MM.1S (cell line): ENCODE measurements around the gene PDE1C.
"Not testable (repeated sequence)": the region's sequence is repeated elsewhere in the genome, so short reads cannot be mapped to it uniquely, and the experiment has no call there.

ENCODE experiments used
- DNase-seq: peaks from one replicate; pipeline ENCODE4 v3.0.0-alpha.2; 2015
- H2AFZ ChIP-seq: fragments of 300-600 bp; sonication (generic); 2 replicates; pipeline ENCODE4 v1.6.0; 2016; ENCODE audit warnings: antibody characterized with exemption, low read length
- H3F3A ChIP-seq: fragments of 300-600 bp; sonication (generic); 2 replicates; pipeline ENCODE4 v1.6.1; 2016; ENCODE audit warnings: mild to moderate bottlenecking, antibody characterized with exemption, low read length, moderate library complexity, mixed read lengths; ENCODE audit not compliant: insufficient read depth
- H3K27ac ChIP-seq: fragments of 300-600 bp; sonication (generic); 2 replicates; pipeline ENCODE4 v1.5.1; 2016; ENCODE audit warnings: mild to moderate bottlenecking, low read length
- H3K27me3 ChIP-seq: fragments of 300-600 bp; sonication (generic); replicated peaks from 2 replicates; pipeline ENCODE4 v1.6.0; 2016; ENCODE audit warnings: low read length; ENCODE audit not compliant: insufficient read depth
- H3K36me3 ChIP-seq: fragments of 300-600 bp; sonication (generic); replicated peaks from 2 replicates; pipeline ENCODE4 v1.6.1; 2016; ENCODE audit warnings: mild to moderate bottlenecking, low read length, mixed read lengths; ENCODE audit not compliant: insufficient read depth
- H3K4me1 ChIP-seq: fragments of 300-600 bp; sonication (generic); 2 replicates; pipeline ENCODE4 v1.6.1; 2016; ENCODE audit warnings: low read length, mixed read lengths
- H3K4me2 ChIP-seq: fragments of 300-600 bp; sonication (generic); 2 replicates; pipeline ENCODE4 v1.6.0; 2016; ENCODE audit warnings: low read depth, low read length
- H3K4me3 ChIP-seq: fragments of 300-600 bp; sonication (generic); 2 replicates; pipeline ENCODE4 v1.5.1; 2016; ENCODE audit warnings: low read length, mixed read lengths
- H3K79me2 ChIP-seq: fragments of 300-600 bp; sonication (generic); 2 replicates; pipeline ENCODE4 v1.6.1; 2016; ENCODE audit warnings: mixed run types, low read length, mixed read lengths
- H3K9ac ChIP-seq: fragments of 300-600 bp; sonication (generic); 2 replicates; pipeline ENCODE4 v1.6.1; 2016; ENCODE audit warnings: low read length, mixed read lengths
- H3K9me2 ChIP-seq: fragments of 300-600 bp; sonication (generic); replicated peaks from 2 replicates; pipeline ENCODE4 v1.6.1; 2016; ENCODE audit warnings: mild to moderate bottlenecking, low read length, mixed read lengths; ENCODE audit not compliant: insufficient read depth
- H3K9me3 ChIP-seq: fragments of 300-600 bp; sonication (generic); replicated peaks from 2 replicates; pipeline ENCODE4 v1.6.1; 2016; ENCODE audit warnings: mild to moderate bottlenecking, low read length, mixed read lengths; ENCODE audit not compliant: insufficient read depth
- H4K20me1 ChIP-seq: fragments of 300-600 bp; sonication (generic); 2 replicates; pipeline ENCODE4 v1.6.1; 2016; ENCODE audit warnings: mild to moderate bottlenecking, low read length, moderate library complexity, mixed read lengths; ENCODE audit not compliant: insufficient read depth
- CTCF ChIP-seq: fragments of 300-600 bp; sonication (generic); IDR thresholded peaks from 2 replicates; pipeline ENCODE4 v1.5.1; 2016; ENCODE audit warnings: antibody characterized with exemption, low read length, mixed read lengths
- EZH2 ChIP-seq: fragments of 300-600 bp; sonication (generic); optimal IDR thresholded peaks from 2 replicates; pipeline ENCODE3; 2017; ENCODE audit warnings: low read depth, mild to moderate bottlenecking, antibody characterized with exemption, low read length, mixed read lengths
- EZH2phosphoT487 ChIP-seq: fragments of 300-600 bp; sonication (generic); IDR thresholded peaks from 2 replicates; pipeline ENCODE4 v1.6.1; 2018; ENCODE audit warnings: antibody characterized with exemption, low read length

PDE1C gene

GRCh38 chr7:32018845-32019578, 51.2 kb downstream of the PDE1C start:
- Histone ChIP-seq H3K9ac (no peak overlapping the region), H3K79me2 (no peaks in the 10 kb centered on the region), H3K4me2 (no peak overlapping the region), H3K27ac (no peak overlapping the region), H3F3A (no peaks in the 10 kb centered on the region), H4K20me1 (no peaks in the 10 kb centered on the region), H2AFZ (no peak overlapping the region), H3K9me3 (no peaks in the 10 kb centered on the region), H3K4me3 (no peak overlapping the region), H3K4me1 (no peaks in the 10 kb centered on the region), H3K36me3 (no peaks in the 10 kb centered on the region), H3K9me2 (no peaks in the 10 kb centered on the region), H3K27me3 (no peaks in the 10 kb centered on the region)
- no peak for TF ChIP-seq EZH2phosphoT487
- no peak for TF ChIP-seq EZH2
- TF ChIP-seq CTCF = no peak
- DNase-seq = no peak

GRCh38 chr7:32015133-32015532, 55.1 kb downstream of the PDE1C start:
- Histone ChIP-seq H3K27me3 (no peaks in the 10 kb centered on the region), H4K20me1 (no peaks in the 10 kb centered on the region), H3K79me2 (no peaks in the 10 kb centered on the region), H3K9me2 (no peaks in the 10 kb centered on the region), H3K9me3 (no peaks in the 10 kb centered on the region), H3K4me1 (no peaks in the 10 kb centered on the region), H3K9ac (no peak overlapping the region), H2AFZ (no peak overlapping the region), H3K27ac (no peak overlapping the region), H3K4me2 (no peak overlapping the region), H3K36me3 (no peaks in the 10 kb centered on the region), H3K4me3 (no peak overlapping the region), H3F3A (no peaks in the 10 kb centered on the region)
- DNase-seq = no peak
- TF ChIP-seq CTCF (no peak), EZH2phosphoT487 (no peak), EZH2 (no peak)

GRCh38 chr7:32013471-32013870, 56.7 kb downstream of the PDE1C start:
- H3K79me2 ChIP-seq, H3K4me2 ChIP-seq: not testable (repeated sequence)

GRCh38 chr7:32005577-32005976, 64.6 kb downstream of the PDE1C start:
- Histone ChIP-seq H3K27me3 (no peaks in the 10 kb centered on the region), H3K36me3 (no peaks in the 10 kb centered on the region), H3K4me2 (no peak overlapping the region), H3K79me2 (no peaks in the 10 kb centered on the region), H3K9me2 (no peaks in the 10 kb centered on the region), H3K27ac (no peak overlapping the region), H3K4me1 (no peaks in the 10 kb centered on the region), H3K4me3 (no peak overlapping the region), H3K9me3 (no peaks in the 10 kb centered on the region), H4K20me1 (no peaks in the 10 kb centered on the region), H3K9ac (no peak overlapping the region), H3F3A (no peaks in the 10 kb centered on the region), H2AFZ (no peak overlapping the region)
- no peak for DNase-seq
- TF ChIP-seq CTCF (no peak), EZH2 (no peak), EZH2phosphoT487 (no peak)

More at GRCh38 chr7:32013471-32013870, 56.7 kb downstream of the PDE1C start:
- H3K9me2 ChIP-seq, H3K36me3 ChIP-seq, DNase-seq, H3F3A ChIP-seq, H3K27me3 ChIP-seq, H3K4me3 ChIP-seq, H3K4me1 ChIP-seq, H3K9me3 ChIP-seq, H2AFZ ChIP-seq, H3K9ac ChIP-seq, H4K20me1 ChIP-seq, H3K27ac ChIP-seq: not testable (repeated sequence)
